HEK293 (cell line): ENCODE data around the gene AK6.
A peak's percentile ranks its signal among the peaks of the same experiment; 100 is the strongest.

Experiments
- BCL6B ChIP-seq: fragments of 450-650 bp; formaldehyde crosslinking; IDR thresholded peaks from 2 replicates; pipeline ENCODE4 v1.5.1; 2017; ENCODE audit warnings: missing biosample characterization, missing genetic modification characterization
- KLF9 ChIP-seq: fragments of 450-650 bp; formaldehyde crosslinking; IDR thresholded peaks from 2 replicates; pipeline ENCODE4 v1.5.1; 2016; ENCODE audit warnings: missing biosample characterization, missing genetic modification characterization, low read depth
- MYNN ChIP-seq: fragments of 450-650 bp; formaldehyde crosslinking; IDR thresholded peaks from 2 replicates; pipeline ENCODE4 v1.5.1; 2016; ENCODE audit warnings: missing biosample characterization, missing genetic modification characterization, borderline replicate concordance
- SALL2 ChIP-seq: fragments of 450-650 bp; formaldehyde crosslinking; IDR thresholded peaks from 2 replicates; pipeline ENCODE4 v1.5.0; 2017; ENCODE audit warnings: missing biosample characterization, mild to moderate bottlenecking, missing genetic modification characterization, borderline replicate concordance
- SP7 ChIP-seq: fragments of 450-650 bp; formaldehyde crosslinking; IDR thresholded peaks from 2 replicates; pipeline ENCODE4 v1.5.1; 2016; ENCODE audit warnings: missing biosample characterization, missing genetic modification characterization
- ZBTB48 ChIP-seq: fragments of 450-650 bp; formaldehyde crosslinking; IDR thresholded peaks from 2 replicates; pipeline ENCODE4 v1.5.1; 2016; ENCODE audit warnings: missing biosample characterization, missing genetic modification characterization
- ZBTB7A ChIP-seq: fragments of 450-650 bp; formaldehyde crosslinking; IDR thresholded peaks from 2 replicates; pipeline ENCODE4 v1.5.1; 2016; ENCODE audit warnings: low read depth, missing biosample characterization, missing genetic modification characterization
- ZNF132 ChIP-seq: fragments of 450-650 bp; formaldehyde crosslinking; IDR thresholded peaks from 2 replicates; pipeline ENCODE4 v1.5.1; 2017; ENCODE audit warnings: missing biosample characterization, missing genetic modification characterization, borderline replicate concordance
- ZNF148 ChIP-seq: fragments of 450-650 bp; formaldehyde crosslinking; IDR thresholded peaks from 2 replicates; pipeline ENCODE4 v1.5.0; 2017; ENCODE audit warnings: missing biosample characterization, missing genetic modification characterization, borderline replicate concordance
- ZNF169 ChIP-seq: fragments of 450-650 bp; formaldehyde crosslinking; IDR thresholded peaks from 2 replicates; pipeline ENCODE4 v1.5.1; 2016; ENCODE audit warnings: missing biosample characterization, missing genetic modification characterization
- ZNF18 ChIP-seq: fragments of 450-650 bp; formaldehyde crosslinking; IDR thresholded peaks from 2 replicates; pipeline ENCODE4 v1.5.1; 2016; ENCODE audit warnings: missing biosample characterization, missing genetic modification characterization
- ZNF223 ChIP-seq: fragments of 450-650 bp; formaldehyde crosslinking; IDR thresholded peaks from 2 replicates; pipeline ENCODE4 v1.5.1; 2016; ENCODE audit warnings: missing biosample characterization, missing genetic modification characterization
- ZNF24 ChIP-seq: fragments of 450-650 bp; formaldehyde crosslinking; IDR thresholded peaks from 2 replicates; pipeline ENCODE4 v1.5.1; 2016; ENCODE audit warnings: missing biosample characterization, missing genetic modification characterization
- ZNF248 ChIP-seq: fragments of 450-650 bp; formaldehyde crosslinking; IDR thresholded peaks from 2 replicates; pipeline ENCODE4 v1.5.1; 2017; ENCODE audit warnings: missing biosample characterization, missing genetic modification characterization
- ZNF350 ChIP-seq: fragments of 450-650 bp; formaldehyde crosslinking; IDR thresholded peaks from 2 replicates; pipeline ENCODE4 v1.5.0; 2017; ENCODE audit warnings: missing biosample characterization, mild to moderate bottlenecking, missing genetic modification characterization
- ZNF416 ChIP-seq: fragments of 450-650 bp; formaldehyde crosslinking; IDR thresholded peaks from 2 replicates; pipeline ENCODE4 v1.5.1; 2016; ENCODE audit warnings: missing biosample characterization, missing genetic modification characterization
- ZNF449 ChIP-seq: fragments of 450-650 bp; formaldehyde crosslinking; IDR thresholded peaks from 2 replicates; pipeline ENCODE4 v1.5.1; 2017; ENCODE audit warnings: missing biosample characterization, mild to moderate bottlenecking, missing genetic modification characterization, moderate library complexity
- ZNF48 ChIP-seq: fragments of 450-650 bp; formaldehyde crosslinking; IDR thresholded peaks from 2 replicates; pipeline ENCODE4 v1.5.1; 2016; ENCODE audit warnings: missing biosample characterization, missing genetic modification characterization
- ZNF548 ChIP-seq: fragments of 450-650 bp; formaldehyde crosslinking; IDR thresholded peaks from 2 replicates; pipeline ENCODE4 v1.5.1; 2016; ENCODE audit warnings: missing biosample characterization, missing genetic modification characterization
- ZNF558 ChIP-seq: fragments of 450-650 bp; formaldehyde crosslinking; IDR thresholded peaks from 2 replicates; pipeline ENCODE4 v1.5.1; 2016; ENCODE audit warnings: missing biosample characterization, missing genetic modification characterization
- ZNF660 ChIP-seq: fragments of 450-650 bp; IDR thresholded peaks from 2 replicates; pipeline ENCODE4 v1.5.1; 2018; ENCODE audit warnings: missing biosample characterization, mild to moderate bottlenecking, missing genetic modification characterization
- ZSCAN5A ChIP-seq: fragments of 450-650 bp; formaldehyde crosslinking; IDR thresholded peaks from 2 replicates; pipeline ENCODE4 v1.5.1; 2016; ENCODE audit warnings: missing biosample characterization, missing genetic modification characterization
- ZXDB ChIP-seq: fragments of 450-650 bp; formaldehyde crosslinking; IDR thresholded peaks from 2 replicates; pipeline ENCODE4 v1.5.1; 2016; ENCODE audit warnings: missing biosample characterization, missing genetic modification characterization
- TF ChIP-seq, protein P1 (sequence below): fragments of 450-650 bp; IDR thresholded peaks from 2 replicates; pipeline ENCODE4 v1.5.1; 2018; ENCODE audit warnings: missing biosample characterization, mild to moderate bottlenecking, missing genetic modification characterization
- TF ChIP-seq, protein P2 (sequence below): fragments of 450-650 bp; formaldehyde crosslinking; IDR thresholded peaks from 2 replicates; pipeline ENCODE4 v1.5.1; 2016; ENCODE audit warnings: missing biosample characterization, missing genetic modification characterization

AK6 gene

DNA sequence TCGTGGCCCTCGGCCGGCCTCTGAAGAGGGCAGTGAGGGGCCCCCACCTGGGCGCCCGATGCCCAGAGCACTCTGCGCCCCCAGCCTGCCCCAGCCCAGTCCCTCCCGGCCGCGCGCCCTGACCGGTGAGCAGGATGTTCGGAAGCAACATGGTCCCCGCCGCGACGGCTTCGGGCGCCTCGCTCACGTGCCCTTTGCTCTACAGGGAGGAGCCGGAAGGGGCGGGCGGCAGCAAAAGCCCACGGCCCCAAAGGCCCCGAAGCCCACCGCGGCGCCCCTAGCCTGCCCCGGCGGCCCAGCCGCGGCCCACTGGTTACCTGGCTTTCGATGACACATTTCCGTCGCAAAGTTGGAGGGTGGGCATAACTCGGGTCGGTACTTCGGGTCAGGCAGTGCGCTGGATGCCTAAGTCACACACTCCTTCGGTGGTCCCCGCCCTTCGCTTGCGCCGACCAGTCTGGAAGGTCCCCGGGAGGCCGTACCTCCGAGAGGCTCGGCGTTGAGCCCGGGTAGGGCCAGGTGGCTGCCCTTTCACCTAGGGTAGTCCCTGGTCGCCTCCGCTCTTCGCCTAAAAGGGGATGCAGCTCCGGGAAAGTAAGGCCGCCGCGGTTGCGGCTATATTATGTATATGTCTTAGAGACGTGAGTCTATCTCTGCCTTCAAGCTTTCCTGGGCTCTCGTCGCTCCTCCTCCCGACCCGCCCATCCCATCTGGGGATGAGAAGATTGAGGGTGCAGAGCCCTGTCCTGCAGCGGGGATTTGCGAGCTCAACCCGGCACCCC, at the start of gene AK6, which contains the start of the genes RAD17 and TAF9 (continued):
- no peak for TF ChIP-seq ZNF148
- no peak for TF ChIP-seq ZNF248 (tag by site-specific recombination)
- TF ChIP-seq ZBTB48 (tag by site-specific recombination), result peak; percentile 73; the same call in 1 of the 2 replicates
- TF ChIP-seq ZNF24 (tag by site-specific recombination), result peak; percentile 85
- TF ChIP-seq ZNF223, result no peak
- TF ChIP-seq ZNF169, result no peak
- TF ChIP-seq ZNF350 (tag by site-specific recombination), result no peak
- TF ChIP-seq ZXDB (tag by site-specific recombination), result peak; percentile 94
- TF ChIP-seq ZBTB7A, result peak; percentile 99
- TF ChIP-seq ZNF660 (tag by site-specific recombination), result peak; percentile 21; the same call in 1 of the 2 replicates
- TF ChIP-seq ZNF48, result no peak
- TF ChIP-seq ZNF558 (tag by site-specific recombination), result no peak
- no peak for TF ChIP-seq MYNN (tag by site-specific recombination)
- TF ChIP-seq KLF9 (tag by site-specific recombination), result peak; percentile 83
- TF ChIP-seq ZSCAN5A (tag by site-specific recombination), result no peak
- no peak for TF ChIP-seq ZNF132 (tag by site-specific recombination)
- TF ChIP-seq ZNF548 (tag by site-specific recombination), result no peak
- TF ChIP-seq SALL2 (tag by site-specific recombination), result no peak
- peak; percentile 74 for TF ChIP-seq ZNF449 (tag by site-specific recombination)
- TF ChIP-seq SP7 (tag by site-specific recombination), result peak; percentile 89
- no peak; the same call in 1 of the 2 replicates for TF ChIP-seq BCL6B (tag by site-specific recombination)
- TF ChIP-seq, protein P1, sequence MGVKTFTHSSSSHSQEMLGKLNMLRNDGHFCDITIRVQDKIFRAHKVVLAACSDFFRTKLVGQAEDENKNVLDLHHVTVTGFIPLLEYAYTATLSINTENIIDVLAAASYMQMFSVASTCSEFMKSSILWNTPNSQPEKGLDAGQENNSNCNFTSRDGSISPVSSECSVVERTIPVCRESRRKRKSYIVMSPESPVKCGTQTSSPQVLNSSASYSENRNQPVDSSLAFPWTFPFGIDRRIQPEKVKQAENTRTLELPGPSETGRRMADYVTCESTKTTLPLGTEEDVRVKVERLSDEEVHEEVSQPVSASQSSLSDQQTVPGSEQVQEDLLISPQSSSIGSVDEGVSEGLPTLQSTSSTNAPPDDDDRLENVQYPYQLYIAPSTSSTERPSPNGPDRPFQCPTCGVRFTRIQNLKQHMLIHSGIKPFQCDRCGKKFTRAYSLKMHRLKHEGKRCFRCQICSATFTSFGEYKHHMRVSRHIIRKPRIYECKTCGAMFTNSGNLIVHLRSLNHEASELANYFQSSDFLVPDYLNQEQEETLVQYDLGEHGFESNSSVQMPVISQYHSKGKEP, result no peak; the same call in 1 of the 2 replicates
- no peak for TF ChIP-seq ZNF18
- TF ChIP-seq, protein P2, sequence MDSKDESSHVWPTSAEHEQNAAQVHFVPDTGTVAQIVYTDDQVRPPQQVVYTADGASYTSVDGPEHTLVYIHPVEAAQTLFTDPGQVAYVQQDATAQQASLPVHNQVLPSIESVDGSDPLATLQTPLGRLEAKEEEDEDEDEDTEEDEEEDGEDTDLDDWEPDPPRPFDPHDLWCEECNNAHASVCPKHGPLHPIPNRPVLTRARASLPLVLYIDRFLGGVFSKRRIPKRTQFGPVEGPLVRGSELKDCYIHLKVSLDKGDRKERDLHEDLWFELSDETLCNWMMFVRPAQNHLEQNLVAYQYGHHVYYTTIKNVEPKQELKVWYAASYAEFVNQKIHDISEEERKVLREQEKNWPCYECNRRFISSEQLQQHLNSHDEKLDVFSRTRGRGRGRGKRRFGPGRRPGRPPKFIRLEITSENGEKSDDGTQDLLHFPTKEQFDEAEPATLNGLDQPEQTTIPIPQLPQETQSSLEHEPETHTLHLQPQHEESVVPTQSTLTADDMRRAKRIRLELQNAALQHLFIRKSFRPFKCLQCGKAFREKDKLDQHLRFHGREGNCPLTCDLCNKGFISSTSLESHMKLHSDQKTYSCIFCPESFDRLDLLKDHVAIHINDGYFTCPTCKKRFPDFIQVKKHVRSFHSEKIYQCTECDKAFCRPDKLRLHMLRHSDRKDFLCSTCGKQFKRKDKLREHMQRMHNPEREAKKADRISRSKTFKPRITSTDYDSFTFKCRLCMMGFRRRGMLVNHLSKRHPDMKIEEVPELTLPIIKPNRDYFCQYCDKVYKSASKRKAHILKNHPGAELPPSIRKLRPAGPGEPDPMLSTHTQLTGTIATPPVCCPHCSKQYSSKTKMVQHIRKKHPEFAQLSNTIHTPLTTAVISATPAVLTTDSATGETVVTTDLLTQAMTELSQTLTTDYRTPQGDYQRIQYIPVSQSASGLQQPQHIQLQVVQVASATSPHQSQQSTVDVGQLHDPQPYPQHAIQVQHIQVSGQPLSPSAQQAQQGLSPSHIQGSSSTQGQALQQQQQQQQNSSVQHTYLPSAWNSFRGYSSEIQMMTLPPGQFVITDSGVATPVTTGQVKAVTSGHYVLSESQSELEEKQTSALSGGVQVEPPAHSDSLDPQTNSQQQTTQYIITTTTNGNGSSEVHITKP (tag by site-specific recombination), result peak; percentile 69
- TF ChIP-seq ZNF416 (tag by site-specific recombination), result no peak
